ENCODE results near the gene HOATZ.

The HOATZ gene

GRCh38 chr11:111581341-111581740 is 66.8 kb downstream of the HOATZ start:
- DNase-seq (ENCODE audit: low read depth): no peak
- TF ChIP-seq CTCF (IDR thresholded peaks at IDR 0.05; ENCODE audit: control insufficient read depth, extremely low read depth, insufficient read depth): no peak
- H3K4me3 ChIP-seq (ENCODE audit: low read depth, low read length): no peak overlapping the region

- TF ChIP-seq CTCF (IDR thresholded peaks at IDR 0.05; ENCODE audit: control insufficient read depth, extremely low read depth, insufficient read depth): no peak
- H3K4me3 ChIP-seq (ENCODE audit: low read depth, low read length): no peak overlapping the region
- DNase-seq (ENCODE audit: low read depth): no peak
These were observed 67.6 kb downstream of the HOATZ start for GRCh38 chr11:111582163-111582562.

GRCh38 chr11:111582881-111583280 is 68.3 kb downstream of the HOATZ start:
- no peak overlapping the region for H3K4me3 ChIP-seq (ENCODE audit: low read depth, low read length)
- DNase-seq (ENCODE audit: low read depth): no peak
- TF ChIP-seq CTCF (IDR thresholded peaks at IDR 0.05; ENCODE audit: control insufficient read depth, extremely low read depth, insufficient read depth): no peak

GRCh38 chr11:111585371-111585770 is 70.8 kb downstream of the HOATZ start:
- DNase-seq (ENCODE audit: low read depth): no peak
- no peak for TF ChIP-seq CTCF (IDR thresholded peaks at IDR 0.05; ENCODE audit: control insufficient read depth, extremely low read depth, insufficient read depth)

GRCh38 chr11:111586388-111586831 is 71.8 kb downstream of the HOATZ start:
- DNase-seq (ENCODE audit: low read depth): no peak
- H3K4me3 ChIP-seq (ENCODE audit: low read depth, low read length): no peak overlapping the region
- peak; percentile 73 for TF ChIP-seq CTCF (IDR thresholded peaks at IDR 0.05; ENCODE audit: control insufficient read depth, extremely low read depth, insufficient read depth)

More at GRCh38 chr11:111585371-111585770, 70.8 kb downstream of the HOATZ start:
- no peak overlapping the region for H3K4me3 ChIP-seq (ENCODE audit: low read depth, low read length)

Data from LNCaP clone FGC (cell line).